ENCODE measurements around the gene FTCD. TPM values are rescaled to one million over a fixed set of nuclear protein-coding genes. Genes with fewer than 3 reads are reported as not detected.

FTCD gene
- total RNA-seq, 1 experiment from 2014 or later = 6.7 TPM

DNA sequence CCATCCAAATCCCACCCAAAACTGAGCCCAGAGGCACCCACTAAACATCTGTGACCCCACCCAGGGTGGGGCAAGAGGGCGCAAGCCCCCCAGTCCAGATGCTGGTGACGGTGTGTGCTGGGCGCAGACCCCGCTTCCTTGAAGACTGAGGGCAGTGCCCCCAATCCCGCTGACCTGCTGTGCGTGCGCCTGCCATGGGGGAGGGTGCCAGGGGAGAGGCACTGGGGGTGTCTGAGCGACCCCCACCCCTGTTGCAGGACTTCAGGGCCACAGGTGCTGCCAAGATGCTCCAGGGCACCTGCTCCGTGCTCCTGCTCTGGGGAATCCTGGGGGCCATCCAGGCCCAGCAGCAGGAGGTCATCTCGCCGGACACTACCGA, 44.2 kb downstream of the FTCD start:
- no peak overlapping the region for H3K4me2 ChIP-seq (ENCODE audit: insufficient read depth, insufficient read length, low read length)
- no peak overlapping the region for H2BK120ac ChIP-seq (ENCODE audit: low read depth, low read length, poor library complexity, severe bottlenecking)
- no peaks in the 10 kb centered on the region for H3K9me3 ChIP-seq (ENCODE audit: control insufficient read depth, low read depth, low read length)
- H3K4me3 Mint-ChIP-seq = no peak overlapping the region
- no peak overlapping the region for H3K27ac ChIP-seq (ENCODE audit: insufficient read length, low read depth, low read length)
- H3K27me3 Mint-ChIP-seq (ENCODE audit: low read depth) = no peaks in the 10 kb centered on the region
- H3K4me1 ChIP-seq (ENCODE audit: insufficient read depth, low read length) = no peaks in the 10 kb centered on the region
- H4K5ac ChIP-seq (ENCODE audit: insufficient read length, low read depth, low read length) = no peak overlapping the region
- no peak overlapping the region for H3K9ac ChIP-seq (ENCODE audit: extremely low read depth, insufficient read length, low read length)
- no peak overlapping the region for H4K8ac ChIP-seq (replicated peaks; ENCODE audit: insufficient read length, low read depth, low read length)
- TF ChIP-seq, protein P1, sequence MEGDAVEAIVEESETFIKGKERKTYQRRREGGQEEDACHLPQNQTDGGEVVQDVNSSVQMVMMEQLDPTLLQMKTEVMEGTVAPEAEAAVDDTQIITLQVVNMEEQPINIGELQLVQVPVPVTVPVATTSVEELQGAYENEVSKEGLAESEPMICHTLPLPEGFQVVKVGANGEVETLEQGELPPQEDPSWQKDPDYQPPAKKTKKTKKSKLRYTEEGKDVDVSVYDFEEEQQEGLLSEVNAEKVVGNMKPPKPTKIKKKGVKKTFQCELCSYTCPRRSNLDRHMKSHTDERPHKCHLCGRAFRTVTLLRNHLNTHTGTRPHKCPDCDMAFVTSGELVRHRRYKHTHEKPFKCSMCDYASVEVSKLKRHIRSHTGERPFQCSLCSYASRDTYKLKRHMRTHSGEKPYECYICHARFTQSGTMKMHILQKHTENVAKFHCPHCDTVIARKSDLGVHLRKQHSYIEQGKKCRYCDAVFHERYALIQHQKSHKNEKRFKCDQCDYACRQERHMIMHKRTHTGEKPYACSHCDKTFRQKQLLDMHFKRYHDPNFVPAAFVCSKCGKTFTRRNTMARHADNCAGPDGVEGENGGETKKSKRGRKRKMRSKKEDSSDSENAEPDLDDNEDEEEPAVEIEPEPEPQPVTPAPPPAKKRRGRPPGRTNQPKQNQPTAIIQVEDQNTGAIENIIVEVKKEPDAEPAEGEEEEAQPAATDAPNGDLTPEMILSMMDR (conservative IDR thresholded peaks at IDR 0.05) = no peak
- H3K9me3 Mint-ChIP-seq = peaks cover 21 to 28% of the 10 kb centered on the region in 2 experiments
- H2AFZ ChIP-seq (ENCODE audit: low read length) = no peak overlapping the region
- H4K20me1 ChIP-seq (ENCODE audit: control insufficient read depth, insufficient read depth, insufficient read length) = no peaks in the 10 kb centered on the region
- H3T11ph ChIP-seq (ENCODE audit: low read length) = no peak overlapping the region
- peaks cover 33 to 56% (median 47%) of the 10 kb centered on the region in 3 experiments for H3K36me3 Mint-ChIP-seq (ENCODE audit: insufficient read depth in 1 of 3, low read depth in 3 of 3)
- no peaks in the 10 kb centered on the region for H3K79me1 ChIP-seq (ENCODE audit: insufficient read depth, low read depth, low read length, poor library complexity, severe bottlenecking)
- no peak overlapping the region for H2BK5ac ChIP-seq (ENCODE audit: insufficient read length, low read length)
- H3K4ac ChIP-seq (ENCODE audit: low read depth, low read length) = no peak overlapping the region
- H3K23ac ChIP-seq (ENCODE audit: insufficient read length, low read depth, low read length) = no peak overlapping the region
- H3K27ac Mint-ChIP-seq = no peak overlapping the region
- H2AK5ac ChIP-seq (ENCODE audit: insufficient read length, low read length) = no peak overlapping the region
- no peaks in the 10 kb centered on the region for H3K23me2 ChIP-seq (ENCODE audit: insufficient read length, low read depth, low read length, poor library complexity, severe bottlenecking)
- no CpG with 5 or more reads among the region's 12 CpGs for WGBS (ENCODE audit: extremely low coverage, insufficient read length, low lambda C conversion rate)
- peaks cover 13% of the 10 kb centered on the region in 2 experiments for H3K4me1 Mint-ChIP-seq
- no peak overlapping the region for H3K14ac ChIP-seq (ENCODE audit: insufficient read depth, low read length)
- H3K56ac ChIP-seq (ENCODE audit: insufficient read length, low read depth, low read length) = no peak overlapping the region
- no peak overlapping the region for H2BK20ac ChIP-seq (ENCODE audit: low read depth, low read length, poor library complexity, severe bottlenecking)
- H3K27me3 ChIP-seq (ENCODE audit: insufficient read depth, low read length) = no peaks in the 10 kb centered on the region
- DNase-seq = peak; percentile 22
- no peak overlapping the region for H4K91ac ChIP-seq (ENCODE audit: insufficient read length, low read depth, low read length)
- no peak overlapping the region for H2BK12ac ChIP-seq (ENCODE audit: insufficient read length, low read depth, low read length)
- H3K79me2 ChIP-seq (ENCODE audit: insufficient read depth, low read length) = no peaks in the 10 kb centered on the region
- peak overlapping the region; percentile 65; the same call in 1 of the 2 replicates for H2BK15ac ChIP-seq (ENCODE audit: low read depth, low read length)
- H3K18ac ChIP-seq (ENCODE audit: insufficient read length, low read depth, low read length) = no peak overlapping the region
